ENCODE measurements around the gene FAM170B. TPM values are rescaled to one million over a fixed set of nuclear protein-coding genes. Genes with fewer than 3 reads are reported as not detected.

The FAM170B gene
- total RNA-seq, 2 experiments from 2014 or later: not detected

GRCh38 chr10:49160110-49160509 lies 26.3 kb upstream of the FAM170B start:
- H3K27me3 Mint-ChIP-seq: peaks cover 5% of the 10 kb centered on the region
- H3K4me1 Mint-ChIP-seq (ENCODE audit: low read depth): peaks cover 7% of the 10 kb centered on the region
- ChIA-PET CTCF (no interaction called here), POLR2A (interaction anchor here (0.7 kb wide), 1 partner anchor 21 kb away, joined by 3 read pairs; no protein-coding TSS in a partner anchor)
- intact Hi-C loops (cut with micrococcal nuclease): loop anchor here (5.0 kb wide), 1 partner anchor 178 kb away; no protein-coding TSS in a partner anchor
- H3K4me3 Mint-ChIP-seq: no peak overlapping the region
- TF ChIP-seq CTCF (IDR thresholded peaks at IDR 0.05): no peak
- DNase-seq (no peak), ATAC-seq (no peak)
- H3K27ac Mint-ChIP-seq: no peak overlapping the region
- H3K9me3 Mint-ChIP-seq: no peaks in the 10 kb centered on the region
- no peaks in the 10 kb centered on the region for H3K36me3 Mint-ChIP-seq (ENCODE audit: low read depth)

- DNase-seq (no peak), ATAC-seq (no peak)
- no peak overlapping the region for H3K27ac Mint-ChIP-seq
- TF ChIP-seq CTCF (IDR thresholded peaks at IDR 0.05): no peak
- no peaks in the 10 kb centered on the region for H3K9me3 Mint-ChIP-seq
- POLR2A ChIA-PET: no interaction called here
- H3K36me3 Mint-ChIP-seq (ENCODE audit: low read depth): no peaks in the 10 kb centered on the region
- H3K4me1 Mint-ChIP-seq (ENCODE audit: low read depth): peaks cover 2% of the 10 kb centered on the region
- H3K27me3 Mint-ChIP-seq: peaks cover 5% of the 10 kb centered on the region
- CTCF ChIA-PET: no interaction called here
- no peak overlapping the region for H3K4me3 Mint-ChIP-seq
- intact Hi-C loops (cut with micrococcal nuclease): no loop called here
Observed at GRCh38 chr10:49158915-49159314, 25.1 kb upstream of the FAM170B start.

GRCh38 chr10:49158404-49158803 lies 24.6 kb upstream of the FAM170B start:
- no peak overlapping the region for H3K27ac Mint-ChIP-seq
- TF ChIP-seq CTCF (IDR thresholded peaks at IDR 0.05): no peak
- H3K4me1 Mint-ChIP-seq (ENCODE audit: low read depth): peaks cover 2% of the 10 kb centered on the region
- intact Hi-C loops (cut with micrococcal nuclease): no loop called here
- peaks cover 5% of the 10 kb centered on the region for H3K27me3 Mint-ChIP-seq
- H3K4me3 Mint-ChIP-seq: no peak overlapping the region
- ChIA-PET POLR2A (no interaction called here), CTCF (no interaction called here)
- DNase-seq: no peak
- H3K36me3 Mint-ChIP-seq (ENCODE audit: low read depth): no peaks in the 10 kb centered on the region
- H3K9me3 Mint-ChIP-seq: no peaks in the 10 kb centered on the region
- ATAC-seq: no peak

- DNase-seq: no peak
- POLR2A ChIA-PET: no interaction called here
- no peak overlapping the region for H3K4me3 Mint-ChIP-seq
- no peak for ATAC-seq
- no peaks in the 10 kb centered on the region for H3K36me3 Mint-ChIP-seq (ENCODE audit: low read depth)
- CTCF ChIA-PET: no interaction called here
- no peak overlapping the region for H3K27ac Mint-ChIP-seq
- H3K27me3 Mint-ChIP-seq: peaks cover 7% of the 10 kb centered on the region
- intact Hi-C loops (cut with micrococcal nuclease): no loop called here
- TF ChIP-seq CTCF (IDR thresholded peaks at IDR 0.05): no peak
- peaks cover 2% of the 10 kb centered on the region for H3K4me1 Mint-ChIP-seq (ENCODE audit: low read depth)
- no peaks in the 10 kb centered on the region for H3K9me3 Mint-ChIP-seq
Observed at GRCh38 chr10:49157229-49157628, 23.4 kb upstream of the FAM170B start.

GRCh38 chr10:49154641-49155040 lies 20.8 kb upstream of the FAM170B start:
- ChIA-PET POLR2A (no interaction called here), CTCF (no interaction called here)
- Mint-ChIP-seq H3K27me3 (peaks cover 7% of the 10 kb centered on the region), H3K4me3 (no peak overlapping the region), H3K27ac (no peak overlapping the region), H3K4me1 (ENCODE audit: low read depth) (peaks cover 2% of the 10 kb centered on the region), H3K9me3 (no peaks in the 10 kb centered on the region), H3K36me3 (ENCODE audit: low read depth) (no peaks in the 10 kb centered on the region)
- intact Hi-C loops (cut with micrococcal nuclease): no loop called here
- ATAC-seq (no peak), DNase-seq (no peak)
- TF ChIP-seq CTCF (IDR thresholded peaks at IDR 0.05): no peak
